PFSK-1 (cell line): ENCODE measurements around the gene SH3GLB1.

Source experiments
- FOXP2 ChIP-seq: optimal IDR thresholded peaks from 2 replicates; pipeline ENCODE3; 2011; ENCODE audit warnings: borderline replicate concordance, control low read depth, inconsistent platforms; ENCODE audit not compliant: insufficient read depth; ENCODE audit errors: extremely low read length, extremely low read depth
- POLR2AphosphoS5 ChIP-seq: IDR thresholded peaks from 2 replicates; pipeline ENCODE4 v1.6.1; 2012; ENCODE audit warnings: low read depth, mild to moderate bottlenecking, control low read depth, low read length, moderate library complexity
- SIN3A ChIP-seq: IDR thresholded peaks from 2 replicates; pipeline ENCODE4 v1.6.1; 2012; ENCODE audit warnings: mild to moderate bottlenecking, low read length, moderate library complexity, borderline replicate concordance; ENCODE audit not compliant: insufficient read depth
- TAF1 ChIP-seq: IDR thresholded peaks from 2 replicates; pipeline ENCODE4 v1.6.1; 2012; ENCODE audit warnings: low read length, control low read depth, borderline replicate concordance; ENCODE audit not compliant: insufficient read depth
- TF ChIP-seq, protein P1 (sequence below), 2 experiments: IDR thresholded peaks; 2 replicates each; pipeline versions ENCODE4 v1.6.1 to v1.8.0; 2011 to 2012; ENCODE audit warnings: low read depth in 2 of 2, low read length in 2 of 2, control low read depth in 1 of 2, inconsistent platforms in 1 of 2, mild to moderate bottlenecking in 1 of 2, moderate library complexity in 1 of 2; ENCODE audit not compliant: insufficient read depth in 1 of 2

The SH3GLB1 gene

DNA sequence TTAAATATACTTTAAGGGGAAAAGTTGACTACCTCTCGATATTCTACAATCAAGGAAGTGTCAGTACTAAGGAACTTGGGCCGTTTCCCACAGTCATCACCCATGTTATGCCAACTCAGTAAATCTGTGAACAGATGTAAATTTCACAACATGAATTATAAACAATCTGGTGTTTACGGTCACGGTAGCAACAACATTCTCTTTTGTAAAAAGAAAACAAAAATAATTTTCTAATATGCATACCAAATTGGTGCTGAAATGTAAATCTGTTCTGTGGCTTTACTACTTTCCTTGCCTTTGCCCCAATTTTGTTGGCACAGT is 1.2 kb downstream of the SH3GLB1 start:
- TF ChIP-seq TAF1 (no peak), FOXP2 (no peak), SIN3A (no peak), POLR2AphosphoS5 (no peak)
- TF ChIP-seq, protein P1, sequence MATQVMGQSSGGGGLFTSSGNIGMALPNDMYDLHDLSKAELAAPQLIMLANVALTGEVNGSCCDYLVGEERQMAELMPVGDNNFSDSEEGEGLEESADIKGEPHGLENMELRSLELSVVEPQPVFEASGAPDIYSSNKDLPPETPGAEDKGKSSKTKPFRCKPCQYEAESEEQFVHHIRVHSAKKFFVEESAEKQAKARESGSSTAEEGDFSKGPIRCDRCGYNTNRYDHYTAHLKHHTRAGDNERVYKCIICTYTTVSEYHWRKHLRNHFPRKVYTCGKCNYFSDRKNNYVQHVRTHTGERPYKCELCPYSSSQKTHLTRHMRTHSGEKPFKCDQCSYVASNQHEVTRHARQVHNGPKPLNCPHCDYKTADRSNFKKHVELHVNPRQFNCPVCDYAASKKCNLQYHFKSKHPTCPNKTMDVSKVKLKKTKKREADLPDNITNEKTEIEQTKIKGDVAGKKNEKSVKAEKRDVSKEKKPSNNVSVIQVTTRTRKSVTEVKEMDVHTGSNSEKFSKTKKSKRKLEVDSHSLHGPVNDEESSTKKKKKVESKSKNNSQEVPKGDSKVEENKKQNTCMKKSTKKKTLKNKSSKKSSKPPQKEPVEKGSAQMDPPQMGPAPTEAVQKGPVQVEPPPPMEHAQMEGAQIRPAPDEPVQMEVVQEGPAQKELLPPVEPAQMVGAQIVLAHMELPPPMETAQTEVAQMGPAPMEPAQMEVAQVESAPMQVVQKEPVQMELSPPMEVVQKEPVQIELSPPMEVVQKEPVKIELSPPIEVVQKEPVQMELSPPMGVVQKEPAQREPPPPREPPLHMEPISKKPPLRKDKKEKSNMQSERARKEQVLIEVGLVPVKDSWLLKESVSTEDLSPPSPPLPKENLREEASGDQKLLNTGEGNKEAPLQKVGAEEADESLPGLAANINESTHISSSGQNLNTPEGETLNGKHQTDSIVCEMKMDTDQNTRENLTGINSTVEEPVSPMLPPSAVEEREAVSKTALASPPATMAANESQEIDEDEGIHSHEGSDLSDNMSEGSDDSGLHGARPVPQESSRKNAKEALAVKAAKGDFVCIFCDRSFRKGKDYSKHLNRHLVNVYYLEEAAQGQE (IDR thresholded peaks at IDR 0.05; ENCODE audit: insufficient read depth in 1 of 2, low read depth in 2 of 2, low read length in 2 of 2), result no peak

DNA sequence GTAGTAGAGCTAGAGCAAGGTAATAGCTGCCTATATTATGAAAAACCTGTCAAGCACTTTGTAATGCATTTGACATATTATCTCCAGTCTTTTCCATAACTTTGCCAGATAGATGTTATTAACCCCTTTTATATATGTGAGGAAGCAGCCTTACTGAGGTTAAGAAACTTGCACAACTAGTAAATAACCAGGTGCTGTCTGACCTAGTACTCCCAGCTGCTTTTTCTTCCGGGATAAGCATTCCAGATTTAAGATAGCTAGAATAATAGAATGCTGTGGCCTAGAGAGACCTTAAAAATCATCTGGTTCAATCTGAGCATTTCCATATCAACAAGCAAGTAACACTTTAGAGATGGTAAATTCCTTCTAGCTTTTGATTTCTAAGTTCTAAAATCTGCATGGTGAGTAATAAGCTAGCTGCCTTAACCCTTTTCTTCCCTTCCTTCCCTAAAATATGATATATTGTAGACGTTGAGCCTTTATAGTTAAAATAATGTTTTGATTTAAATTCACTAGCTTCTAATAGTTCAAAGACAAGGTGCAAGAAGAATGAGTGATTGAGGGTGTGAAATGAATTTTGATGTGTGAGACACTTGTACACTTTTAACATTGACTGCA is 1.8 kb downstream of the SH3GLB1 start:
- TF ChIP-seq POLR2AphosphoS5, result no peak
- TF ChIP-seq, protein P1 (IDR thresholded peaks at IDR 0.05; ENCODE audit: insufficient read depth in 1 of 2, low read depth in 2 of 2, low read length in 2 of 2), result no peak
- no peak for TF ChIP-seq TAF1
- TF ChIP-seq FOXP2, result no peak
- no peak for TF ChIP-seq SIN3A

DNA sequence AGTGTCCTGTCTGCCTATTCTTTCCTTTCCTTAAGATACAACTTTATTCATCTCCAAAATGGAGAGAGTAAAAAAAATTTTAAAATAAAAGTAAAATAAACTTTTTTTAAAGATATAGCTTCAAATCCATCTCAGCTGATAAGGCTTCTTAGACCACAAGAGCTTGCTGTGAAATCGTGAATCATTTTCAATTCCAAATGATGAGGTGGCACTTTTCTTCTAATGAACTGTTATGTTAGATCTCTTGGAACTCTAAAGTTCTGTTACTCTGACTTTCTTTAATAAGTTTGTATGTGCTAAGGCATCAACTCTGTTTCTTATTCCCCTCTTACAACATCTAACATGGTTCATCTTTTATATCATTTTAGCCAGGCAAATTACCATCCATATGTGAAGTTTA is 4.5 kb downstream of the SH3GLB1 start:
- TF ChIP-seq FOXP2 (no peak), SIN3A (no peak), POLR2AphosphoS5 (no peak), TAF1 (no peak)
- TF ChIP-seq, protein P1 (IDR thresholded peaks at IDR 0.05; ENCODE audit: insufficient read depth in 1 of 2, low read depth in 2 of 2, low read length in 2 of 2), result no peak

DNA sequence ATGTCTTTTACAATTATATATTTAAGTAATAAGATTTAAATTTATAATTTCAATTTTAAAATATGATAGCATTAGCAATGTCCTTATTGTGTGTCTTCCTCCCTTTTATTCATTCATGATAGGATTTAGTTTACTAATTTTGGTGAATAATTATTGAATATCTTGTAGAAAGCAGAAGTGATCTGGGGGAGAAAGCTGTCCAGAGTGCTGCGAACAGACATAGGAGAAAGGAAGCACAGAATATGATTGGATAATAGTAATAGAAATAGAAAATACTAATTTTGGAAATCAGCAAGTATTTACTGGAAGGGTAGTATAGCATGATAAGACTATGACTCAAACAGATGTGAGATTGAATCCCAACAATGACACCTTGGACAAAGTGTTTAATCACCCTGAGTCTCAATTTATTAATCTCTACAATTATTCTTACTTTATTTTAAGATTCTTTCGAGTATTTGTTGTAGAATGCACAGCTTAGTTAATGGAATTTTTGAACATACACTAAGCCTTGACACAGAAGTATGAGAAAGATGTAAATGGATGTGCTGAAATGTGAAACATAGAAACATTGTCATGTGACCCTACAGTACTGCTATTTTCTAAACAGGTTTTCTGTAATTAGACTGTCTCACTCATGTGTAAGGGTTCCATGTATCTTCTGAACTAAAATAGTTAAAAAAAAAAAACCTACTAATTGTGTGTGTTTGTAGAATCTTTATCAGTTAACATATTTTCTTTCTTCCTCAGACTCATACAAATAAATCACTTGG is 7.9 kb downstream of the SH3GLB1 start:
- TF ChIP-seq, protein P1 (IDR thresholded peaks at IDR 0.05; ENCODE audit: insufficient read depth in 1 of 2, low read depth in 2 of 2, low read length in 2 of 2), result no peak
- no peak for TF ChIP-seq POLR2AphosphoS5
- TF ChIP-seq SIN3A, result no peak
- no peak for TF ChIP-seq FOXP2
- no peak for TF ChIP-seq TAF1
